HEK293 (cell line): ENCODE measurements around the gene NXPH4.

Experiments used
- KLF17 ChIP-seq: fragments of 450-650 bp; formaldehyde crosslinking; IDR thresholded peaks from 2 replicates; pipeline ENCODE4 v1.5.1; 2016; ENCODE audit warnings: missing biosample characterization, missing genetic modification characterization
- KLF8 ChIP-seq: fragments of 450-650 bp; formaldehyde crosslinking; IDR thresholded peaks from 2 replicates; pipeline ENCODE4 v1.5.1; 2016; ENCODE audit warnings: missing biosample characterization, missing genetic modification characterization
- OSR2 ChIP-seq: fragments of 450-650 bp; formaldehyde crosslinking; IDR thresholded peaks from 2 replicates; pipeline ENCODE4 v1.5.1; 2016; ENCODE audit warnings: missing biosample characterization, missing genetic modification characterization
- PRDM1 ChIP-seq: fragments of 450-650 bp; formaldehyde crosslinking; IDR thresholded peaks from 2 replicates; pipeline ENCODE4; 2016; ENCODE audit warnings: missing biosample characterization, missing genetic modification characterization
- PRDM10 ChIP-seq: fragments of 450-650 bp; formaldehyde crosslinking; IDR thresholded peaks from 2 replicates; pipeline ENCODE4 v1.5.1; 2016; ENCODE audit warnings: missing biosample characterization, missing genetic modification characterization
- PRDM2 ChIP-seq: fragments of 450-650 bp; formaldehyde crosslinking; IDR thresholded peaks from 2 replicates; pipeline ENCODE4 v1.5.1; 2016; ENCODE audit warnings: missing biosample characterization, missing genetic modification characterization, borderline replicate concordance
- PRDM6 ChIP-seq: fragments of 450-650 bp; formaldehyde crosslinking; IDR thresholded peaks from 2 replicates; pipeline ENCODE4 v1.5.1; 2017; ENCODE audit warnings: missing biosample characterization, missing genetic modification characterization
- TCF7L2 ChIP-seq: IDR thresholded peaks from 2 replicates; pipeline ENCODE4 v1.6.1; 2011; ENCODE audit warnings: low read depth, mild to moderate bottlenecking, inconsistent platforms, low read length, moderate library complexity, borderline replicate concordance
- ZBTB20 ChIP-seq: fragments of 450-650 bp; formaldehyde crosslinking; IDR thresholded peaks from 2 replicates; pipeline ENCODE4 v1.5.1; 2016; ENCODE audit warnings: missing biosample characterization, missing genetic modification characterization
- ZBTB26 ChIP-seq: fragments of 450-650 bp; formaldehyde crosslinking; optimal IDR thresholded peaks from 2 replicates; pipeline ENCODE3; 2016; ENCODE audit warnings: missing biosample characterization, mild to moderate bottlenecking, missing genetic modification characterization
- ZBTB48 ChIP-seq: fragments of 450-650 bp; formaldehyde crosslinking; IDR thresholded peaks from 2 replicates; pipeline ENCODE4 v1.5.1; 2016; ENCODE audit warnings: missing biosample characterization, missing genetic modification characterization
- ZNF175 ChIP-seq: fragments of 450-650 bp; formaldehyde crosslinking; IDR thresholded peaks from 2 replicates; pipeline ENCODE4 v1.5.1; 2016; ENCODE audit warnings: missing biosample characterization, missing genetic modification characterization
- ZNF202 ChIP-seq: fragments of 450-650 bp; formaldehyde crosslinking; IDR thresholded peaks from 2 replicates; pipeline ENCODE4 v1.5.1; 2016; ENCODE audit warnings: missing biosample characterization, missing genetic modification characterization, borderline replicate concordance
- ZNF354C ChIP-seq: fragments of 450-650 bp; formaldehyde crosslinking; IDR thresholded peaks from 2 replicates; pipeline ENCODE4 v1.5.1; 2016; ENCODE audit warnings: missing biosample characterization, missing genetic modification characterization, low read depth, borderline replicate concordance
- ZNF366 ChIP-seq: fragments of 450-650 bp; formaldehyde crosslinking; conservative IDR thresholded peaks from 2 replicates; pipeline ENCODE4 v1.5.1; 2016; ENCODE audit warnings: missing biosample characterization, missing genetic modification characterization
- ZNF391 ChIP-seq: fragments of 450-650 bp; formaldehyde crosslinking; IDR thresholded peaks from 2 replicates; pipeline ENCODE4 v1.5.1; 2016; ENCODE audit warnings: low read depth, missing biosample characterization, missing genetic modification characterization, borderline replicate concordance
- ZNF404 ChIP-seq: fragments of 450-650 bp; formaldehyde crosslinking; IDR thresholded peaks from 2 replicates; pipeline ENCODE4 v1.5.1; 2017; ENCODE audit warnings: missing biosample characterization, missing genetic modification characterization
- ZNF473 ChIP-seq: fragments of 450-650 bp; formaldehyde crosslinking; IDR thresholded peaks from 2 replicates; pipeline ENCODE4 v1.5.1; 2017; ENCODE audit warnings: missing biosample characterization, missing genetic modification characterization
- ZNF48 ChIP-seq: fragments of 450-650 bp; formaldehyde crosslinking; IDR thresholded peaks from 2 replicates; pipeline ENCODE4 v1.5.1; 2016; ENCODE audit warnings: missing biosample characterization, missing genetic modification characterization
- ZNF549 ChIP-seq: fragments of 450-650 bp; IDR thresholded peaks from 2 replicates; pipeline ENCODE4 v1.5.1; 2018; ENCODE audit warnings: missing biosample characterization, missing genetic modification characterization, mild to moderate bottlenecking, inconsistent platforms, moderate library complexity
- ZNF558 ChIP-seq: fragments of 450-650 bp; formaldehyde crosslinking; IDR thresholded peaks from 2 replicates; pipeline ENCODE4 v1.5.1; 2016; ENCODE audit warnings: missing biosample characterization, missing genetic modification characterization
- ZNF621 ChIP-seq: fragments of 450-650 bp; formaldehyde crosslinking; IDR thresholded peaks from 2 replicates; pipeline ENCODE4 v1.5.1; 2017; ENCODE audit warnings: missing biosample characterization, missing genetic modification characterization
- ZNF654 ChIP-seq: fragments of 450-650 bp; formaldehyde crosslinking; IDR thresholded peaks from 2 replicates; pipeline ENCODE4 v1.5.1; 2016; ENCODE audit warnings: low read depth, missing biosample characterization, missing genetic modification characterization
- ZNF664 ChIP-seq: fragments of 450-650 bp; formaldehyde crosslinking; IDR thresholded peaks from 2 replicates; pipeline ENCODE4 v1.5.1; 2016; ENCODE audit warnings: missing biosample characterization, missing genetic modification characterization
- ZNF747 ChIP-seq: fragments of 450-650 bp; formaldehyde crosslinking; IDR thresholded peaks from 2 replicates; pipeline ENCODE4 v1.5.1; 2016; ENCODE audit warnings: missing biosample characterization, missing genetic modification characterization
- ZNF791 ChIP-seq: fragments of 450-650 bp; formaldehyde crosslinking; IDR thresholded peaks from 2 replicates; pipeline ENCODE4 v1.5.1; 2016; ENCODE audit warnings: missing biosample characterization, missing genetic modification characterization

The NXPH4 gene

GRCh38 chr12:57220770-57221168, 4.2 kb downstream of the NXPH4 start (continued):
- TF ChIP-seq KLF17 (tag by site-specific recombination) (0 out of 2 replicates have a peak, but pooled peaks have one; percentile 16), OSR2 (tag by site-specific recombination) (no peak), ZNF747 (tag by site-specific recombination) (no peak), PRDM2 (tag by site-specific recombination) (0 out of 2 replicates have a peak, but pooled peaks have one; percentile 51), ZNF621 (tag by site-specific recombination) (no peak), ZNF404 (tag by site-specific recombination) (no peak), ZNF473 (tag by site-specific recombination) (no peak), ZNF791 (tag by site-specific recombination) (no peak), ZBTB48 (tag by site-specific recombination) (peak; percentile 15; the same call in 1 of the 2 replicates), PRDM1 (tag by site-specific recombination) (no peak), ZNF549 (no peak), ZNF654 (no peak), PRDM10 (tag by site-specific recombination) (no peak), ZNF558 (tag by site-specific recombination) (no peak), ZNF48 (tag by site-specific recombination) (no peak), ZBTB26 (tag by site-specific recombination) (peak; percentile 7), ZNF175 (tag by site-specific recombination) (no peak), KLF8 (tag by site-specific recombination) (no peak), TCF7L2 (no peak), PRDM6 (tag by site-specific recombination) (no peak), ZNF664 (tag by site-specific recombination) (no peak), ZNF391 (tag by site-specific recombination) (0 out of 2 replicates have a peak, but pooled peaks have one; percentile 45), ZBTB20 (tag by site-specific recombination) (peak; percentile 56; the same call in 1 of the 2 replicates), ZNF366 (tag by site-specific recombination) (peak; percentile 73), ZNF354C (tag by site-specific recombination) (no peak), ZNF202 (no peak)
